22Rv1 (cell line): Measurements from ENCODE around the gene LCN12.

Experiments
- ZFX ChIP-seq: fragments of 450-650 bp; IDR thresholded peaks from 2 replicates; pipeline ENCODE4 v1.6.1; 2017; ENCODE audit warnings: antibody characterized with exemption, borderline replicate concordance
- TF ChIP-seq, protein P1 (sequence below): fragments of 450-650 bp; IDR thresholded peaks from 2 replicates; pipeline ENCODE4 v1.5.1; 2017; ENCODE audit warnings: mild to moderate bottlenecking

GRCh38 chr9:136960212-136960937 lies 8.3 kb downstream of the LCN12 start:
- TF ChIP-seq, protein P1, sequence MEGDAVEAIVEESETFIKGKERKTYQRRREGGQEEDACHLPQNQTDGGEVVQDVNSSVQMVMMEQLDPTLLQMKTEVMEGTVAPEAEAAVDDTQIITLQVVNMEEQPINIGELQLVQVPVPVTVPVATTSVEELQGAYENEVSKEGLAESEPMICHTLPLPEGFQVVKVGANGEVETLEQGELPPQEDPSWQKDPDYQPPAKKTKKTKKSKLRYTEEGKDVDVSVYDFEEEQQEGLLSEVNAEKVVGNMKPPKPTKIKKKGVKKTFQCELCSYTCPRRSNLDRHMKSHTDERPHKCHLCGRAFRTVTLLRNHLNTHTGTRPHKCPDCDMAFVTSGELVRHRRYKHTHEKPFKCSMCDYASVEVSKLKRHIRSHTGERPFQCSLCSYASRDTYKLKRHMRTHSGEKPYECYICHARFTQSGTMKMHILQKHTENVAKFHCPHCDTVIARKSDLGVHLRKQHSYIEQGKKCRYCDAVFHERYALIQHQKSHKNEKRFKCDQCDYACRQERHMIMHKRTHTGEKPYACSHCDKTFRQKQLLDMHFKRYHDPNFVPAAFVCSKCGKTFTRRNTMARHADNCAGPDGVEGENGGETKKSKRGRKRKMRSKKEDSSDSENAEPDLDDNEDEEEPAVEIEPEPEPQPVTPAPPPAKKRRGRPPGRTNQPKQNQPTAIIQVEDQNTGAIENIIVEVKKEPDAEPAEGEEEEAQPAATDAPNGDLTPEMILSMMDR = no peak
- TF ChIP-seq ZFX = no peak
